ENCODE data around the gene SLC25A45. TPM values are rescaled to one million over a fixed set of nuclear protein-coding genes. Genes with fewer than 3 reads are reported as not detected.
"Not testable (repeated sequence)": the region's sequence is repeated elsewhere in the genome, so short reads cannot be mapped to it uniquely, and the experiment has no call there.

Gene SLC25A45
- total RNA-seq, 1 donor from 2014 or later = 19.4 TPM

DNA sequence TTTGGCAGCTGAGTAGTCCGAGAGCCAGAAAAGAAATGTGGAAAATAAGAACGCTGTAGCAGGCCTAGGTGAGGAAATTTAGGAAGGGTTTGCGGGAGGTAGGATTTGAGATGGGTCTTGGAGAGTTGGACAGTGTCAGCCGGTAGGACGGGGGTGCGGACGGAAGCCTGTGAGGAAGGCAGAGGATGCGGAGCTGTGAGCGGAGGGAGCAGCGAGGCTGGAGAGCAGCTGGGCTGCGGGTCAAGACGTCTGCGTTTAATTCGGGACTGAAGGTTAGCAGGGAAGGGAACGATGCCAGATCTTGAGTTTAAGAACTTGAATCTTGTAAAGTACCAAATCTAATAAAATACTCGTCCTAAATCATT lies 28.6 kb downstream of the SLC25A45 start:
- peaks cover 16% of the 10 kb centered on the region for H3K27me3 Mint-ChIP-seq (ENCODE audit: insufficient read depth)
- H3K4me3 Mint-ChIP-seq = peak overlapping the region; percentile 40
- peaks cover 12% of the 10 kb centered on the region for H3K36me3 Mint-ChIP-seq (ENCODE audit: low read depth)
- H3K9me3 Mint-ChIP-seq = no peaks in the 10 kb centered on the region
- H3K27ac Mint-ChIP-seq = peak overlapping the region; percentile 63
- peaks cover 8% of the 10 kb centered on the region for H3K4me1 Mint-ChIP-seq (ENCODE audit: low read depth)
- no peak for DNase-seq (ENCODE audit: low spot score)
- intact Hi-C loops (cut with micrococcal nuclease) = loop anchor here (1.0 to 2.0 kb wide), 6 partner anchors 21 to 261 kb away; partner anchors contain the start of genes CDC42EP2, DPF2, PCNX3 and SLC25A45

DNA sequence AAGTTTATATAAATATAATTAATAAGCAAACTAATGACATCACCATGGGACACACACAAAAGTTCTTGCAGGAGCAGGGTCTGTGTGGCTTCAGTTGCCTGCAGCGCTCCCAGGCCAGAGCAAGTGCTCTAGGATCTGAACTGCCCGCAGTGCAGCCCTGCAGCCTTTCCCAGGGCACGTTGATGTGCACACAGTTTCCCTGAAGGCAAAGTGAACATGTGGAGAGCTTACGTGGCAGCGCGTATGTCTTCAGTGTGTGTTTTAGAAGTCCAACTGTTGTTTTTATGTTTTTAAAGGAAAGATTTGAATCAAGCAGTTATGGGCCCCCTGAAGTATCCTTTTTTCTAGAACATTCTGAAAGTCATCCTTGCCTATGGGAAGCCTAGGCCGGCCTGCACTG lies 29.1 kb downstream of the SLC25A45 start:
- Mint-ChIP-seq H3K4me1 (ENCODE audit: low read depth) (peaks cover 8% of the 10 kb centered on the region), H3K9me3 (no peaks in the 10 kb centered on the region), H3K27ac (peak overlapping the region; percentile 63), H3K27me3 (ENCODE audit: insufficient read depth) (peaks cover 16% of the 10 kb centered on the region), H3K4me3 (peak overlapping the region; percentile 40), H3K36me3 (ENCODE audit: low read depth) (peaks cover 17% of the 10 kb centered on the region)
- intact Hi-C loops (cut with micrococcal nuclease) = no loop called here
- no peak for DNase-seq (ENCODE audit: low spot score)

DNA sequence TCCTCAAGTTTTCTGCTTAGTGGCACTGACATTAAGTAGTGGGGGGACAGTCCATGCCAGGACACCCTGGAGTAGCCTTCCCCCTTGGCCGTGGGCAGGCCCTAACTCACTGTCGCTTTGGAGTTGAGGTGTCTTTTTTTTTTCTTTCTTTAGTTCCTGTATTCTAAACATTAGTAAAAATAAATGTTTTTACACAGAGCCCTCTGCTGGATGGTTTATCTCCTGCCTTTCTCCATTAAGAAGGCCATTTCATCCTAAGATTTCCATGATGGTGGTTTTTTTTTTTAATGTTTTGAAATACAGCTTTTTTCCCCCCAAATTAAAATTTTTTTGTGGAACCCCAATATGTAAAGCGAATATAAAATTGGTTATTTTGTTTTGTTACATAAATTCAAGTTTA lies 29.7 kb downstream of the SLC25A45 start:
- Mint-ChIP-seq H3K4me3 (no peak overlapping the region), H3K27me3 (ENCODE audit: insufficient read depth) (peaks cover 12% of the 10 kb centered on the region), H3K4me1 (ENCODE audit: low read depth) (peaks cover 8% of the 10 kb centered on the region), H3K36me3 (ENCODE audit: low read depth) (peaks cover 17% of the 10 kb centered on the region), H3K27ac (no peak overlapping the region), H3K9me3 (no peaks in the 10 kb centered on the region)
- intact Hi-C loops (cut with micrococcal nuclease) = no loop called here
- DNase-seq (ENCODE audit: low spot score) = no peak

DNA sequence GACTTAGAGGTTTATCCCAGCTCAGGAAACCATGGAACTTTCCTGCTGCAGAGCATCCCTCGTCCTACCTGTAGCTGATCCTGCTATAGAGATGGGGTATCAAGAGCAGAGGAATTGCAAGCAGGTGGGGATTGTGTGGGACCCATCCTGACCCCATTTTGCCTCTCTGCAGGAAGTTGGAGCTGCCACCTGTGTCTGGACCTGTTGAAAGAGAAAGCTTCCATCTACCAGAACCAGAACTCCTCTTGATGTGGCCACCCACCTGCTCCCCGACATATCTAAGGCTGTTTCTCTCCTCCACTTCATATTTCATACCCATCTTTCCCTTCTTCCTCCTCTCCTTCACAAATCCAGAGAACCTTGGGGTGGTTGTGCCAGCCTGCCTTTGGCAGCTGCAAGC lies 30.9 kb downstream of the SLC25A45 start:
- Mint-ChIP-seq H3K27ac (peak overlapping the region; percentile 81), H3K36me3 (ENCODE audit: low read depth) (peaks cover 20% of the 10 kb centered on the region)
- intact Hi-C loops (cut with micrococcal nuclease) = no loop called here

DNA sequence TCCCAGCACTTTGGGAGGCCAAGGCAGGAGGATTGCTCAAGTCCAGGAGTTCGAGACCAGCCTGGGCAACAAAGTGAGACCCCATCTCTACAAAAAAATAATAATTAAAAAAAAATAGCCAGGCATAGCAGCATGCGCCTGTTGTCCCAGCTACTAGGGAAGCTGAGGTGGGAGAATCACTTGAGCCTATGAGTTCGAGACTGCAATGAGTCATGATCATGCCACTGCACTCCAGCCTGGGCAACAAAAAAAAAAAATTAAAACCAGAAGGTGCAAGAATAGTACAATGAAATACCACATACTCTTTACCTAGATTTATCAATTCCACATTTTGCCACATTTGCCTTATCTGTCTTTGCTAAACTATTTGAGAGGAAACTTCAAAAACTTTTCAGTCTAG lies 40.6 kb downstream of the SLC25A45 start:
- Mint-ChIP-seq H3K36me3 (ENCODE audit: low read depth) (peaks cover 50% of the 10 kb centered on the region), H3K27ac (no peak overlapping the region), H3K9me3 (no peaks in the 10 kb centered on the region), H3K27me3 (ENCODE audit: insufficient read depth) (no peaks in the 10 kb centered on the region), H3K4me3 (no peak overlapping the region), H3K4me1 (ENCODE audit: low read depth) (peaks cover 19% of the 10 kb centered on the region)
- no peak for DNase-seq (ENCODE audit: low spot score)
- intact Hi-C loops (cut with micrococcal nuclease) = no loop called here

More for the DNA sequence above, 30.9 kb downstream of the SLC25A45 start:
- H3K27me3 Mint-ChIP-seq (ENCODE audit: insufficient read depth) = peaks cover 5% of the 10 kb centered on the region
- H3K4me1 Mint-ChIP-seq (ENCODE audit: low read depth) = peaks cover 8% of the 10 kb centered on the region
- no peak overlapping the region for H3K4me3 Mint-ChIP-seq
- no peaks in the 10 kb centered on the region for H3K9me3 Mint-ChIP-seq
- DNase-seq (ENCODE audit: low spot score) = no peak

DNA sequence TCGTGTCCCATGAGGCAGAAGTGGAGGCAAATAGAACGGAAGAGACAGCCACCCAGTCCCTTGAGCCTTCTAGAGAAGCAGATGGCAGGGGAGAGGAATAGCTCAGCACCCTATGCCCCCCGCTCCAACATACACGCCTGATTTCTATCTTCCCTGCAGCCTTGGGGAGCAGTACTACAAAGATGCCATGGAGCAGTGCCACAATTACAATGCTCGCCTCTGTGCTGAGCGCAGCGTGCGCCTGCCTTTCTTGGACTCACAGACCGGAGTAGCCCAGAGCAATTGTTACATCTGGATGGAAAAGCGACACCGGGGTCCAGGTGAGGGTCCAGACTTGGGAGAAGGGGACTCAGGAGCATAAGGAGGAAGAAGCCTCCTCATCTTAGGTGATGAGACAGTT lies 42.2 kb downstream of the SLC25A45 start:
- peaks cover 43% of the 10 kb centered on the region for H3K36me3 Mint-ChIP-seq (ENCODE audit: low read depth)

DNA sequence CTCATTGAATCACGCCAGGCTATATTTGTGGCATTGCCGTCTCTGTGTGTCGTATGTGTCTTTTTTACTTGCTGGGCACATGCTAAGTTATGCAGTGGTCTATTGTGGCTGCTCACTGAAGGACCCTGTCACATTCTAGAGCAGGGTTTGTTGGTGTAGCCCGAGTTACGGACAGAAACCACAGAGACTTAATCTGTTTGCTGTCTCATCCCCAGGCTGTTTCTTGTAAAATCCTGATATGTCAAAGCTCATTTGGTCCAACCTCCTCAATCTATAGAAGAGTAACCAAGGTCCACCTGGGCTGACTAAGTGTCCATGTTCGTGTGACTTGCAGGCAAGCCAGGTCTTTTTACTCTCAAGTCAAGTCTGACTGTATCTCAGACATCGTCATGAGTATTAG lies 43.8 kb downstream of the SLC25A45 start:
- H3K36me3 Mint-ChIP-seq (ENCODE audit: low read depth) = peaks cover 38% of the 10 kb centered on the region
- DNase-seq (ENCODE audit: low spot score) = no peak
- no peaks in the 10 kb centered on the region for H3K9me3 Mint-ChIP-seq
- no peak overlapping the region for H3K27ac Mint-ChIP-seq
- H3K4me1 Mint-ChIP-seq (ENCODE audit: low read depth) = peaks cover 33% of the 10 kb centered on the region
- no peaks in the 10 kb centered on the region for H3K27me3 Mint-ChIP-seq (ENCODE audit: insufficient read depth)
- intact Hi-C loops (cut with micrococcal nuclease) = loop anchor here (10.0 kb wide), 1 partner anchor 494 kb away; the partner anchor contains the start of gene CDC42BPG
- no peak overlapping the region for H3K4me3 Mint-ChIP-seq

More for the DNA sequence above, 42.2 kb downstream of the SLC25A45 start:
- DNase-seq (ENCODE audit: low spot score) = no peak
- intact Hi-C loops (cut with micrococcal nuclease) = no loop called here
- H3K4me3 Mint-ChIP-seq = no peak overlapping the region
- no peaks in the 10 kb centered on the region for H3K27me3 Mint-ChIP-seq (ENCODE audit: insufficient read depth)
- no peak overlapping the region for H3K27ac Mint-ChIP-seq
- no peaks in the 10 kb centered on the region for H3K9me3 Mint-ChIP-seq
- peaks cover 23% of the 10 kb centered on the region for H3K4me1 Mint-ChIP-seq (ENCODE audit: low read depth)

DNA sequence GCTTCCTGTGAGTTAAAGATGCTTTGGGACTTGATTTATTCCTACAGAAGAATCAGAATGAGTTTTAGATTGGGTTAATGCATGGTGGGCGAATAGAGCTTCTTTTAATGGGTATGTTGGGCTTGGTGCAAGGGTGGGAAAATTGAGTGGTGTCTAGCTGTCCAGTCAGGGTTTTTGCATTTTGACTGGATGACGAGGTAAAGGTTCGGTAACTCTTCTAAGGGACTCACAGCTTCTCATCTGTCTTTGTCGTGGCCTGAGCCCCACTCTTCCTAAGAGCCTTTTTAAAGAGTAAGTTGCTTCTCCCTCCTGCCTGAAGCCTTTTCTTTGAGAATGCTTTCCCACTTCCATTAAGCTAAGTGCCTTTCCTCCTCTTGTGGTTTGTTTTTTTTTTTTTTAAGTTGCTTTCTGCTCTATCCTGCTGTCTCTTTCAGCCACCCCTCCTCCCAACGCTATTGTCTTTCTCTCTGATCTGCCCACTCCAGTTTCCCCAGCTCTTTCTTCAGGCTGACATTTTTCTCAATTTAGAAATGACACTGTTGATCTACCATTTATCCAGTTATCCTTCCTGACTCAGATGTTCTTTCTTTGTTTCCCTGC lies 47.6 kb downstream of the SLC25A45 start:
- peaks cover 34% of the 10 kb centered on the region for H3K4me1 Mint-ChIP-seq (ENCODE audit: low read depth)
- no peaks in the 10 kb centered on the region for H3K9me3 Mint-ChIP-seq
- peak overlapping the region; percentile 96 for H3K4me3 Mint-ChIP-seq
- peak overlapping the region; percentile 77 for H3K27ac Mint-ChIP-seq
- intact Hi-C loops (cut with micrococcal nuclease) = loop anchor here (5.0 to 10.0 kb wide), 3 partner anchors 72 to 668 kb away; partner anchors contain the start of genes BANF1, CDC42BPG, EIF1AD and POLA2
- DNase-seq (ENCODE audit: low spot score) = no peak
- H3K27me3 Mint-ChIP-seq (ENCODE audit: insufficient read depth) = peaks cover under 1% of the 10 kb centered on the region
- H3K36me3 Mint-ChIP-seq (ENCODE audit: low read depth) = peaks cover 20% of the 10 kb centered on the region

DNA sequence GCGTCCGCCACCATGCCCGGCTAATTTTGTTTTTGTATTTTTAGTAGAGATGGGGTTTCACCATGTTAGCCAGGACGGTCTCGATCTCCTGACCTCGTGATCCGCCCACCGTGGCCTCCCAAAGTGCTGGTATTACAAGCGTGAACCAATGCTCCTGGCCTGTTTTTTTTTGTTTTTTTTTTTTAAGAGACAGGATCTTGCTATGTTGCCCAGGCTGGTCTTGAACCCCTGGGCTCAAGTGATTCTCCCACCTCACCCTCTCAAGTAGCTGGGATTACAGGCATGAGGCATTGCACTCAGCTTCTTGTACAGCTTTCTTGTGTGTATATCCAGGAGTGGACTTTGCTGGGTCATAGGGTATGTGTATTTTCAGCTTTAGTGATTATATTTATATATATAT lies 49.9 kb downstream of the SLC25A45 start:
- H3K27ac Mint-ChIP-seq; H3K4me3 Mint-ChIP-seq; H3K27me3 Mint-ChIP-seq (ENCODE audit: insufficient read depth); DNase-seq (ENCODE audit: low spot score); H3K9me3 Mint-ChIP-seq: not testable (repeated sequence)
- Mint-ChIP-seq H3K4me1 (ENCODE audit: low read depth) (peaks cover 23% of the 10 kb centered on the region), H3K36me3 (ENCODE audit: low read depth) (peaks cover 12% of the 10 kb centered on the region)
- intact Hi-C loops (cut with micrococcal nuclease) = loop anchor here (5.0 to 10.0 kb wide), 3 partner anchors 70 to 670 kb away; partner anchors contain the start of genes BANF1, CDC42BPG, EIF1AD and POLA2

DNA sequence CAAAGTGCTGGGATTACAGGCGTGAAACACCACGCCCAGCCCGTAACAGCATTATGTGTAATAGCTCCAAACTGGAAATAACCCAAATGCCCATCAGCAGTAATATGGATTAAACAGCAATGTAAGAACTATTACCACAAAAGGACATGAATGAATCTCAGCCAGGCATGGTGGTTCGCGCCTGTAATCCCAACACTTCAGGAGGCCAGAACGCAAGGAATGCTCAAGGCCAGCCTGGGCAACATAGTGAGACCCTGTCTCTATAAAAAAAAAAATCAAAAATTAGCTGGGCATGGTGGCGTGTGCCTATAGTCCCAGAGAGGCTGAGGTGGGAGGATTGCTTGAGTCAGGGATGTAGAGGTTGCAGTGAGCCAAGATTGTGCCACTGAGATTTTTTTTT lies 51.9 kb downstream of the SLC25A45 start:
- DNase-seq (ENCODE audit: low spot score) = no peak
- Mint-ChIP-seq H3K36me3 (ENCODE audit: low read depth) (peaks cover 11% of the 10 kb centered on the region), H3K4me3 (no peak overlapping the region), H3K27ac (no peak overlapping the region), H3K9me3 (no peaks in the 10 kb centered on the region), H3K27me3 (ENCODE audit: insufficient read depth) (peaks cover 4% of the 10 kb centered on the region), H3K4me1 (ENCODE audit: low read depth) (peaks cover 22% of the 10 kb centered on the region)
- intact Hi-C loops (cut with micrococcal nuclease) = loop anchor here (1.0 to 10.0 kb wide), 6 partner anchors 55 to 672 kb away; partner anchors contain the start of genes BANF1, CDC42BPG, EIF1AD and POLA2

DNA sequence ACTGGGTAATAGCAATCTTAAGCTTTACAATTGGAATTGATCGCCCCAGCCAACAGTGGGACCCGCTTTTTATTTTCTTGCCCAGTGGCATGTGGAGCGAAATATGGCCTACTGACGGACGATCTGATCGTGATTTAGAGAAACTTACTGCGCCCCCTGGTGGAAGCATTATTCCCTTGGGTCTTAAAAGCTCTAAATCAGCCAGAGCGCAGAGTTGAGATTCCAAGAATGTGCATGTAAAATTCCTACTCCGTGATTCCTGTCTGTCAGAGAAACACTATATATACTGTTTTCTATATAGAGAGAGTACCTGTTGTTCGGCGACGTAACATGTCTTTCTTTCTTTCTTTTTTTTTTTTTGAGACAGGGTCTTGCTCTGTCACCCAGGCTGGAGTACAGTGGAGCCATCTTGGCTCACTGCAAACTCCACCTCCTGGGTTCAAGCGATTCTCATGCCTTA lies 52.5 kb downstream of the SLC25A45 start:
- Mint-ChIP-seq H3K9me3 (no peaks in the 10 kb centered on the region), H3K27me3 (ENCODE audit: insufficient read depth) (peaks cover 4% of the 10 kb centered on the region), H3K4me3 (no peak overlapping the region), H3K36me3 (ENCODE audit: low read depth) (peaks cover 6% of the 10 kb centered on the region), H3K4me1 (ENCODE audit: low read depth) (peaks cover 16% of the 10 kb centered on the region), H3K27ac (no peak overlapping the region)
- intact Hi-C loops (cut with micrococcal nuclease) = loop anchor here (1.0 to 10.0 kb wide), 6 partner anchors 55 to 672 kb away; partner anchors contain the start of genes BANF1, CDC42BPG, EIF1AD and POLA2
- peak; percentile 67 for DNase-seq (ENCODE audit: low spot score)

DNA sequence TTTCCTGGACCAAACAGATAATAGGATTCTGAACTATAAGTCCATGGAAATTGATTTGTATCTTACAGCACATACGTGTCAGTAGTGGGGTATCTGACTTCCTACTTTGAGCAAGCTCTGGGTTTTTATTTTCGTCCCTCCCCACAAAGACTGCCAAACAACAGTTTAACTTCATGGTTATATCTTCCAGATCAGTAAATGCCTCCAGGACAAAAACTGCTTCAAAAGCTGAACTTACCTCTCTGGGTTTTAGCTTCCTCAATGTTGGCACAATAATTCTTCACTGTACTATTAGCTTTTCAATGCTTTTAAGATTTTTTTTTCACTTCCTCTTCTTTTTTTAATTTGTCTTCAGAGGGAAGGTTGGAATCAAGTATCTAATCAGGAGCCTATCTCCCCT lies 53.0 kb downstream of the SLC25A45 start:
- H3K27ac Mint-ChIP-seq = no peak overlapping the region
- H3K4me3 Mint-ChIP-seq = no peak overlapping the region
- peaks cover 11% of the 10 kb centered on the region for H3K4me1 Mint-ChIP-seq (ENCODE audit: low read depth)
- no peaks in the 10 kb centered on the region for H3K9me3 Mint-ChIP-seq
- peaks cover 5% of the 10 kb centered on the region for H3K36me3 Mint-ChIP-seq (ENCODE audit: low read depth)
- DNase-seq (ENCODE audit: low spot score) = no peak
- H3K27me3 Mint-ChIP-seq (ENCODE audit: insufficient read depth) = peaks cover 4% of the 10 kb centered on the region
- intact Hi-C loops (cut with micrococcal nuclease) = no loop called here

DNA sequence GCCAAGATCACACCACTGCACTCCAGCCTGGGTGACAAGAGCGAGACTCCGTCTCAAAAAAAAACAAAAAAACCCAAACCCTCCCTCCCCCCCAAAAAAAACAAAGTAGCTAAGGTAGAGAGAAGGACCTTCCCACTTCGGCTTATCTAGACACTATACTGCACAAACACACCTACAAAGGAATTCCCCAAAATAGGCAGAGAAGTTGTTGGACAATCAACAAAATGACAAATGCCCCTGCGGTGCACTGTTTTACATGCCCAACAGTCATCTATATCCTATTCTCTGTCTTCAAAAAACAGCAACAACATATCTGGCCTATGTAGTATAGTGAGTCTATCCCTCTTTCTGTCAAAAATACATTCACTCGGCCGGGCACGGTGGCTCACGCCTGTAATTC lies 55.4 kb downstream of the SLC25A45 start:
- Mint-ChIP-seq H3K36me3 (ENCODE audit: low read depth) (peaks cover 3% of the 10 kb centered on the region), H3K4me3 (no peak overlapping the region), H3K9me3 (no peaks in the 10 kb centered on the region), H3K27me3 (ENCODE audit: insufficient read depth) (peaks cover 4% of the 10 kb centered on the region), H3K4me1 (ENCODE audit: low read depth) (peaks cover 9% of the 10 kb centered on the region), H3K27ac (no peak overlapping the region)
- intact Hi-C loops (cut with micrococcal nuclease) = no loop called here
- no peak for DNase-seq (ENCODE audit: low spot score)
